HepG2 (cell line): ENCODE measurements around the gene SMIM13. TPM values are rescaled to one million over a fixed set of nuclear protein-coding genes. Genes with fewer than 3 reads are reported as not detected.

Experiments used
- CEBPB ChIP-seq: IDR thresholded peaks from 2 replicates; pipeline ENCODE4 v1.6.1; 2011; ENCODE audit warnings: low read depth, low read length, improper control_type of control experiment, borderline replicate concordance
- GATAD2A ChIP-seq: IDR thresholded peaks from 2 replicates; pipeline ENCODE4 v1.6.1; 2016
- KLF6 ChIP-seq: IDR thresholded peaks from 2 replicates; pipeline ENCODE4 v1.8.0; 2016; ENCODE audit warnings: missing biosample characterization, missing genetic modification reagents
- NFE2L1 ChIP-seq: sonication (generic); formaldehyde crosslinking; IDR thresholded peaks from 2 replicates; pipeline ENCODE4 v1.4.0; 2020; ENCODE audit warnings: missing genetic modification reagents, mild to moderate bottlenecking, borderline replicate concordance
- NR2F2 ChIP-seq: IDR thresholded peaks from 2 replicates; pipeline ENCODE4 v1.6.1; 2012; ENCODE audit warnings: low read depth, inconsistent platforms, borderline replicate concordance
- PAWR ChIP-seq: sonication (generic); formaldehyde crosslinking; IDR thresholded peaks from 2 replicates; pipeline ENCODE4 v1.4.0; 2020; ENCODE audit warnings: missing genetic modification reagents, mild to moderate bottlenecking, borderline replicate concordance
- POLR2G ChIP-seq: fragments of 200-400 bp; formaldehyde crosslinking; IDR thresholded peaks from 2 replicates; pipeline ENCODE4 v1.6.1; 2018; ENCODE audit warnings: mild to moderate bottlenecking, low read depth, low read length, moderate library complexity
- SMARCE1 ChIP-seq: fragments of 450-650 bp; IDR thresholded peaks from 2 replicates; pipeline ENCODE4 v1.6.1; 2017; ENCODE audit warnings: borderline replicate concordance
- SRY ChIP-seq: sonication (generic); formaldehyde crosslinking; IDR thresholded peaks from 2 replicates; pipeline ENCODE4 v1.8.0; 2022; ENCODE audit warnings: mild to moderate bottlenecking, missing genetic modification reagents
- SUZ12 ChIP-seq: fragments of 150-350 bp; IDR thresholded peaks from 2 replicates; pipeline ENCODE4 v1.6.1; 2014; ENCODE audit warnings: low read depth, low read length
- WIZ ChIP-seq: sonication (generic); formaldehyde crosslinking; IDR thresholded peaks from 2 replicates; pipeline ENCODE4 v1.5.1; 2020; ENCODE audit warnings: mild to moderate bottlenecking, missing genetic modification reagents
- ZFP62 ChIP-seq: sonication (generic); formaldehyde crosslinking; IDR thresholded peaks from 2 replicates; pipeline ENCODE4 v1.4.0; 2020; ENCODE audit warnings: missing genetic modification reagents
- ZNF234 ChIP-seq: sonication (generic); formaldehyde crosslinking; conservative IDR thresholded peaks from 2 replicates; pipeline ENCODE4 v1.5.1; 2020; ENCODE audit warnings: mild to moderate bottlenecking, missing genetic modification reagents
- ZNF326 ChIP-seq: sonication (generic); formaldehyde crosslinking; IDR thresholded peaks from 2 replicates; pipeline ENCODE4 v1.4.0; 2020; ENCODE audit warnings: missing genetic modification reagents, borderline replicate concordance
- polyA plus RNA-seq, 8 experiments: library from polyadenylated mRNA; depleted of rRNA in 3 of 8; stranded (reverse) in 7 of 8; unstranded in 1 of 8; fragments of >200 nt; fragmentation: Illumina TruSeq in 4 of 8; extraction: Trizol in 4 of 8; gene quantifications; 2 replicates each; pipeline versions ENCODE4 v1.2.1 to v1.2.3, GENCODE V29; 2011 to 2016; ENCODE audit warnings: low read depth in 4 of 8, missing spikeins in 1 of 8, mixed read lengths in 1 of 8; ENCODE audit not compliant: insufficient read depth in 1 of 8
- total RNA-seq, 5 experiments: library from RNA; depleted of rRNA; stranded (reverse); fragments of >200 nt; fragmentation: Illumina TruSeq; extraction: Trizol; gene quantifications; 2 replicates each; pipeline ENCODE4 v1.2.3, GENCODE V29; 2016; ENCODE audit warnings: low read depth in 1 of 5
- TF ChIP-seq, protein P1 (sequence below): sonication (generic); formaldehyde crosslinking; IDR thresholded peaks from 2 replicates; pipeline ENCODE4 v1.8.0; 2022; ENCODE audit warnings: mild to moderate bottlenecking, missing genetic modification reagents, moderate library complexity
- TF ChIP-seq, protein P2 (sequence below): sonication (generic); formaldehyde crosslinking; IDR thresholded peaks from 2 replicates; pipeline ENCODE4 v1.8.1; 2023; ENCODE audit warnings: missing genetic modification reagents, inconsistent platforms, borderline replicate concordance
- TF ChIP-seq, protein P3 (sequence below): IDR thresholded peaks from 2 replicates; pipeline ENCODE4 v1.6.1; 2016; ENCODE audit warnings: mild to moderate bottlenecking
- TF ChIP-seq, protein P4 (sequence below): sonication (generic); formaldehyde crosslinking; IDR thresholded peaks from 2 replicates; pipeline ENCODE4 v1.4.0; 2020; ENCODE audit warnings: mild to moderate bottlenecking, missing genetic modification reagents

The SMIM13 gene
- total and polyA plus RNA-seq, 2 of the 13 experiments (the other 11 are each of a cell fraction or from before 2014, with no cell fraction given) = 2.7 to 10.2 TPM

DNA sequence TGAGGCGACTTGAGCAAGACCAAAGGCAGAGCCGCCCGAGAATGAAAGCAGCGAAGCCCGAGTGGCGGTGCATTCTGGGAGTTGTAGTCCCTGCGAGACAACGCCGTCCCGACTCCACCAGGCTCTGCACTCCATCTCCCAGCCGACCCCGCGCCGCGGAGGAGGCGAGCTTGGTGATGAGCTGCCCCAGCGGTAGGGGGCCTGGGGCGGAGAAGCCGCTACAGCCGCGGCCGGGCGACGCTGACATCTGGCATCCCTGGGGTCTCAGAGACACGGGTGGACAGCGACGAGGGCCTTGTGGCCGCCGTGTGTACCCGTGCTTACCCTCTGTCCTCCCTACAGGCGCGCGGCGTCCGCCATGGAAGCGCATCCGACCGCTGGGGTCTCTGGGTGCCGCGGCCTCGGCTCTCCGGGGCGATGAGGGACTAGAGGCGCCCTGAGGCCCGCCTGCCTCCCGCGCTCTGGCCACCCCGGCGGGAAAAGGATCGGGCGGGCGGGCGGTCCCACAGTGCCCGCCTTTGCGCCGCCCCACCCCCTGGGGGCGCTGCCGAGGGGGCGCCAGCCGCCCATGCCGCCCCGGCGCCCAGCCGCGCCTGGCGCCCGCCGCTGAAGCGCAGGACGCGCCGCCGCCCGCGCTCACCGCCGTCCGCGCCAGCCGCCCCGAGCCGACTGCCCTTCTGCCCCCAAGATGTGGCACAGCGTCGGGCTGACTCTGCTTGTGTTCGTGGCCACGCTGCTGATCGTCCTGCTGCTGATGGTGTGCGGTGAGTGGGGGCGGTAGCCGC is at the start of gene SMIM13 (continued):
- no peak for TF ChIP-seq PAWR (CRISPR knock-in tag)
- peak; percentile 90; the same call in 1 of the 2 replicates for TF ChIP-seq CEBPB
- TF ChIP-seq ZFP62 = peak; percentile 89; the same call in 1 of the 2 replicates
- TF ChIP-seq, protein P1, sequence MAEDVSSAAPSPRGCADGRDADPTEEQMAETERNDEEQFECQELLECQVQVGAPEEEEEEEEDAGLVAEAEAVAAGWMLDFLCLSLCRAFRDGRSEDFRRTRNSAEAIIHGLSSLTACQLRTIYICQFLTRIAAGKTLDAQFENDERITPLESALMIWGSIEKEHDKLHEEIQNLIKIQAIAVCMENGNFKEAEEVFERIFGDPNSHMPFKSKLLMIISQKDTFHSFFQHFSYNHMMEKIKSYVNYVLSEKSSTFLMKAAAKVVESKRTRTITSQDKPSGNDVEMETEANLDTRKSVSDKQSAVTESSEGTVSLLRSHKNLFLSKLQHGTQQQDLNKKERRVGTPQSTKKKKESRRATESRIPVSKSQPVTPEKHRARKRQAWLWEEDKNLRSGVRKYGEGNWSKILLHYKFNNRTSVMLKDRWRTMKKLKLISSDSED = peak; percentile 68; the same call in 1 of the 2 replicates
- peak; percentile 90 for TF ChIP-seq KLF6 (CRISPR knock-in tag)
- peak; percentile 94 for TF ChIP-seq POLR2G
- TF ChIP-seq, protein P2, sequence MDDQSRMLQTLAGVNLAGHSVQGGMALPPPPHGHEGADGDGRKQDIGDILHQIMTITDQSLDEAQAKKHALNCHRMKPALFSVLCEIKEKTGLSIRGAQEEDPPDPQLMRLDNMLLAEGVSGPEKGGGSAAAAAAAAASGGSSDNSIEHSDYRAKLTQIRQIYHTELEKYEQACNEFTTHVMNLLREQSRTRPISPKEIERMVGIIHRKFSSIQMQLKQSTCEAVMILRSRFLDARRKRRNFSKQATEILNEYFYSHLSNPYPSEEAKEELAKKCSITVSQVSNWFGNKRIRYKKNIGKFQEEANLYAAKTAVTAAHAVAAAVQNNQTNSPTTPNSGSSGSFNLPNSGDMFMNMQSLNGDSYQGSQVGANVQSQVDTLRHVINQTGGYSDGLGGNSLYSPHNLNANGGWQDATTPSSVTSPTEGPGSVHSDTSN (CRISPR knock-in tag) = peak; percentile 61; the same call in 1 of the 2 replicates
- TF ChIP-seq SMARCE1 = no peak
- TF ChIP-seq, protein P3, sequence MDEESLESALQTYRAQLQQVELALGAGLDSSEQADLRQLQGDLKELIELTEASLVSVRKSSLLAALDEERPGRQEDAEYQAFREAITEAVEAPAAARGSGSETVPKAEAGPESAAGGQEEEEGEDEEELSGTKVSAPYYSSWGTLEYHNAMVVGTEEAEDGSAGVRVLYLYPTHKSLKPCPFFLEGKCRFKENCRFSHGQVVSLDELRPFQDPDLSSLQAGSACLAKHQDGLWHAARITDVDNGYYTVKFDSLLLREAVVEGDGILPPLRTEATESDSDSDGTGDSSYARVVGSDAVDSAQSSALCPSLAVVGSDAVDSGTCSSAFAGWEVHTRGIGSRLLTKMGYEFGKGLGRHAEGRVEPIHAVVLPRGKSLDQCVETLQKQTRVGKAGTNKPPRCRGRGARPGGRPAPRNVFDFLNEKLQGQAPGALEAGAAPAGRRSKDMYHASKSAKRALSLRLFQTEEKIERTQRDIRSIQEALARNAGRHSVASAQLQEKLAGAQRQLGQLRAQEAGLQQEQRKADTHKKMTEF (CRISPR knock-in tag) = peak; percentile 98
- no peak for TF ChIP-seq NR2F2
- no peak for TF ChIP-seq WIZ (CRISPR knock-in tag)
- peak; percentile 94 for TF ChIP-seq SUZ12
- no peak for TF ChIP-seq ZNF326 (CRISPR knock-in tag)
- TF ChIP-seq NFE2L1 (CRISPR knock-in tag) = peak; percentile 91; the same call in 1 of the 2 replicates
- TF ChIP-seq, protein P4, sequence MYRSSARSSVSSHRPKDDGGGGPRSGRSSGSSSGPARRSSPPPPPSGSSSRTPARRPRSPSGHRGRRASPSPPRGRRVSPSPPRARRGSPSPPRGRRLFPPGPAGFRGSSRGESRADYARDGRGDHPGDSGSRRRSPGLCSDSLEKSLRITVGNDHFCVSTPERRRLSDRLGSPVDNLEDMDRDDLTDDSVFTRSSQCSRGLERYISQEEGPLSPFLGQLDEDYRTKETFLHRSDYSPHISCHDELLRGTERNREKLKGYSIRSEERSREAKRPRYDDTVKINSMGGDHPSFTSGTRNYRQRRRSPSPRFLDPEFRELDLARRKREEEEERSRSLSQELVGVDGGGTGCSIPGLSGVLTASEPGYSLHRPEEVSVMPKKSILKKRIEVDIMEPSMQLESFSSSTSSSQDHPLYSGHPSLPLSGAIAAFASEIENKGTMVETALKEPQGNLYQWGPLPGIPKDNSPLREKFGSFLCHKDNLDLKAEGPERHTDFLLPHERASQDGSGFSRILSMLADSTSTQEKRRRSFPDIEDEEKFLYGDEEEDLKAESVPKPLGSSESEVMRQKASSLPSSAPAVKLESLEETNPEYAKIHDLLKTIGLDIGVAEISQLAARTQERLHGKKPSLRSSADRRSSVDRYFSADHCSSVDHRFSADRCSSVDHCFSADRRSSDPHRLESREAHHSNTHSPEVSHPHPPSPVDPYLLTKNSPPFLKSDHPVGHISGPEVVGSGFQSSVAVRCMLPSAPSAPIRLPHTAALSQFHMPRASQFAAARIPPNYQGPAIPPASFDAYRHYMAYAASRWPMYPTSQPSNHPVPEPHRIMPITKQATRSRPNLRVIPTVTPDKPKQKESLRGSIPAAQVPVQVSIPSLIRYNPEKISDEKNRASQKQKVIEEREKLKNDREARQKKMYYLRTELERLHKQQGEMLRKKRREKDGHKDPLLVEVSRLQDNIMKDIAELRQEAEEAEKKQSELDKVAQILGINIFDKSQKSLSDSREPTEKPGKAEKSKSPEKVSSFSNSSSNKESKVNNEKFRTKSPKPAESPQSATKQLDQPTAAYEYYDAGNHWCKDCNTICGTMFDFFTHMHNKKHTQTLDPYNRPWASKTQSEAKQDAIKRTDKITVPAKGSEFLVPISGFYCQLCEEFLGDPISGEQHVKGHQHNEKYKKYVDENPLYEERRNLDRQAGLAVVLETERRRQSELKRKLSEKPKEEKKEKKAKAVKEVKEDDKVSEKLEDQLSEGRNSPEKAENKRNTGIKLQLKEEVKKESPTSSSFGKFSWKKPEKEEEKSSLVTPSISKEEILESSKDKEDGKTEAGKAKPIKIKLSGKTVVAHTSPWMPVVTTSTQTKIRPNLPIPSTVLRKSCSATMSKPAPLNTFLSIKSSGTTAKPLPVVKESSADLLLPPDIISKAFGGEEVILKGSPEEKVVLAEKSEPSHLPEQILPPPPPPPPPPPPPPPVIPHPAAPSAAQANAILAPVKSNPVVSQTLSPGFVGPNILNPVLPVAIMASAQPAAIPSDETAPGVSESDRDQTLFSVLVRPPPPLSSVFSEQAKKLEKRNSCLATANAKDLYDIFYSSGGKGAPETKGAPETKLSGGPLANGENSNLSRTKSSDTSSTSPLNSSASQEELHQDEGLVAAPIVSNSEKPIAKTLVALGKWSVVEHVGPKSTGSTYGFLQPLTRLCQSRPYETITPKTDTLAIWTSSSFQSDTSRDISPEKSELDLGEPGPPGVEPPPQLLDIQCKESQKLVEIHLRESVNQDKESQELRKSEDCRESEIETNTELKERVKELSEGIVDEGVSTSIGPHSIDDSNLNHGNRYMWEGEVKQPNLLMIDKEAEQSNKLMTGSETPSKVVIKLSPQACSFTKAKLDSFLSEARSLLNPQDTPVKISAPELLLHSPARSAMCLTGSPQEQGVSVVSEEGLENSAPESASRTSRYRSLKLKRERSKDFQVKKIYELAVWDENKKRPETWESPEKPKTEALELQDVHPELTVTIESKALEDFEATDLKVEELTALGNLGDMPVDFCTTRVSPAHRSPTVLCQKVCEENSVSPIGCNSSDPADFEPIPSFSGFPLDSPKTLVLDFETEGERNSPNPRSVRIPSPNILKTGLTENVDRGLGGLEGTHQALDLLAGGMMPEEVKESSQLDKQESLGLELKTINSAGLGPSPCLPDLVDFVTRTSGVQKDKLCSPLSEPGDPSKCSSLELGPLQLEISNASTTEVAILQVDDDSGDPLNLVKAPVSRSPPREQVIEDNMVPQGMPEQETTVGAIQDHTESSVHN (CRISPR knock-in tag) = no peak
- TF ChIP-seq SRY (CRISPR knock-in tag) = peak; percentile 88; the same call in 1 of the 2 replicates
- 0 out of 2 replicates have a peak, but pooled peaks have one; percentile 84 for TF ChIP-seq ZNF234 (CRISPR knock-in tag)
- peak; percentile 78 for TF ChIP-seq GATAD2A (CRISPR knock-in tag)
